Activated T-cell treated with anti-CD3 and anti-CD28 coated beads, Interleukin-2, amount 50 U/mL, for 24 hours (primary cell): ENCODE measurements around the gene IGFBP6.

ENCODE experiments used
- DNase-seq: peaks from one replicate; pipeline ENCODE4 v3.0.0-alpha.2; 2020
- H3K27ac Mint-ChIP-seq: 2 replicates; pipeline ENCODE4 v1.8.0; 2020; ENCODE audit warnings: mild to moderate bottlenecking, mixed read lengths
- H3K27me3 Mint-ChIP-seq: 2 replicates; pipeline ENCODE4 v1.8.0; 2020; ENCODE audit warnings: mixed read lengths
- H3K36me3 Mint-ChIP-seq: 2 replicates; pipeline ENCODE4 v1.8.0; 2020; ENCODE audit warnings: low read depth, mixed read lengths
- H3K4me1 Mint-ChIP-seq: 2 replicates; pipeline ENCODE4 v1.8.0; 2020; ENCODE audit warnings: low read depth, mixed read lengths
- H3K4me3 Mint-ChIP-seq: 2 replicates; pipeline ENCODE4 v1.8.0; 2020; ENCODE audit warnings: mild to moderate bottlenecking, moderate library complexity, mixed read lengths
- H3K9me3 Mint-ChIP-seq: 2 replicates; pipeline ENCODE4 v1.8.0; 2020; ENCODE audit warnings: mixed read lengths

Gene IGFBP6

GRCh38 chr12:53063708-53064612 is 33.5 kb upstream of the IGFBP6 start:
- H3K4me1 Mint-ChIP-seq, result peaks cover 10% of the 10 kb centered on the region
- H3K36me3 Mint-ChIP-seq, result peaks cover 48% of the 10 kb centered on the region
- no peaks in the 10 kb centered on the region for H3K27me3 Mint-ChIP-seq
- peak overlapping the region; percentile 10 for H3K27ac Mint-ChIP-seq
- no peaks in the 10 kb centered on the region for H3K9me3 Mint-ChIP-seq
- no peak overlapping the region for H3K4me3 Mint-ChIP-seq
- DNase-seq, result peak; percentile 21

- Mint-ChIP-seq H3K27me3 (no peaks in the 10 kb centered on the region), H3K36me3 (peaks cover 57% of the 10 kb centered on the region), H3K4me3 (no peak overlapping the region), H3K4me1 (peaks cover 10% of the 10 kb centered on the region), H3K27ac (no peak overlapping the region), H3K9me3 (no peaks in the 10 kb centered on the region)
- peak; percentile 25 for DNase-seq
Measured at GRCh38 chr12:53064613-53065436, 32.6 kb upstream of the IGFBP6 start.

GRCh38 chr12:53065470-53065869 is 32.0 kb upstream of the IGFBP6 start:
- Mint-ChIP-seq H3K27ac (no peak overlapping the region), H3K9me3 (no peaks in the 10 kb centered on the region)

DNA sequence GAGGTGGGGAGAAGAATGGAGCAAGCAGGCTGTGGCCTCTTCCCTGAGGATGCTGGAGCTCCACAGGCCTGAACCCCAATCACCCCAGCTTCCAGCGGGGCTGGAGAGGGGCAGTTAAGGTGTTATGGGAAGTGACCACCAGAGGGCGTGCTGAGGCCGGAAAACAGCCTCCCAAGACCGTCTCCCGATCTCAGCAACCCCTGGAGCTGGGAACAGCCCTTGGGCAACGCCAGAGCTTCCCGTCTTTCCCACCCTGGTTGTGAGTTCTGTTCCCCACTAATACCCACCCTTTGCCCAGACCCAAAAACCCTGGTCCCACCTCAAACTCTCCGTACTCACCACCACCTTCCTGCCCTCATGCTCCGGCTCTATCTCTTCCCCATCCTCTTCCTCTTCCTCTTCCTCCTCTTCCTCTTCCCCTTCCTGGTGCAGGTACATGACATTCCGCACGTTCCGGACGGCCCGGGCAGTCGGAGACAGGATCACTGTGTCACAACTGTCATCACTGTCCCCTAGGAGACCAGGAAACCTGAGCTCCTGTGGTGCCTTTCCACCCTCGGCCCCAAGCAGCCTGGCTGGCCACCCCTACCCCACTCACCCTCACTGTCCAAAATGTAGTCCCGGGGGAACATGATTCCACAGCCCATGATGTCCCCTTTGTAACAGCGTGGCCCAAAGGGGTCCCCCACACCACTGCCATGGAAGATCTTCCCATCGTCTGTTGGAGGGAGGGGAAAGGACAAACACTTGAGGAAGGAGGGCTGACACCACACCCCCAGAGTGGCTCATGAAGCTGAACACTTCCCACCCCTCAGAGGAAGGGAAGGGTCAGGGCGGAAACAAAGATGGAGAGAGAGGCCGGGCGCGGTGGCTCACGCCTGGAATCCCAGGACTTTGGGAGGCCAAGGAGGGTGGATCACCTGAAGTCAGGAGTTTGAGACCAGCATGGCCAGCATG is 31.2 kb upstream of the IGFBP6 start:
- DNase-seq, result peak; percentile 78
- peaks cover 12% of the 10 kb centered on the region for H3K4me1 Mint-ChIP-seq
- H3K9me3 Mint-ChIP-seq, result no peaks in the 10 kb centered on the region
- peak overlapping the region; percentile 71 for H3K27ac Mint-ChIP-seq
- H3K36me3 Mint-ChIP-seq, result peaks cover 71% of the 10 kb centered on the region
- no peak overlapping the region for H3K4me3 Mint-ChIP-seq
- no peaks in the 10 kb centered on the region for H3K27me3 Mint-ChIP-seq

More at GRCh38 chr12:53065470-53065869, 32.0 kb upstream of the IGFBP6 start:
- Mint-ChIP-seq H3K27me3 (no peaks in the 10 kb centered on the region), H3K36me3 (peaks cover 63% of the 10 kb centered on the region), H3K4me1 (peaks cover 10% of the 10 kb centered on the region), H3K4me3 (no peak overlapping the region)
- DNase-seq, result peak; percentile 28

DNA sequence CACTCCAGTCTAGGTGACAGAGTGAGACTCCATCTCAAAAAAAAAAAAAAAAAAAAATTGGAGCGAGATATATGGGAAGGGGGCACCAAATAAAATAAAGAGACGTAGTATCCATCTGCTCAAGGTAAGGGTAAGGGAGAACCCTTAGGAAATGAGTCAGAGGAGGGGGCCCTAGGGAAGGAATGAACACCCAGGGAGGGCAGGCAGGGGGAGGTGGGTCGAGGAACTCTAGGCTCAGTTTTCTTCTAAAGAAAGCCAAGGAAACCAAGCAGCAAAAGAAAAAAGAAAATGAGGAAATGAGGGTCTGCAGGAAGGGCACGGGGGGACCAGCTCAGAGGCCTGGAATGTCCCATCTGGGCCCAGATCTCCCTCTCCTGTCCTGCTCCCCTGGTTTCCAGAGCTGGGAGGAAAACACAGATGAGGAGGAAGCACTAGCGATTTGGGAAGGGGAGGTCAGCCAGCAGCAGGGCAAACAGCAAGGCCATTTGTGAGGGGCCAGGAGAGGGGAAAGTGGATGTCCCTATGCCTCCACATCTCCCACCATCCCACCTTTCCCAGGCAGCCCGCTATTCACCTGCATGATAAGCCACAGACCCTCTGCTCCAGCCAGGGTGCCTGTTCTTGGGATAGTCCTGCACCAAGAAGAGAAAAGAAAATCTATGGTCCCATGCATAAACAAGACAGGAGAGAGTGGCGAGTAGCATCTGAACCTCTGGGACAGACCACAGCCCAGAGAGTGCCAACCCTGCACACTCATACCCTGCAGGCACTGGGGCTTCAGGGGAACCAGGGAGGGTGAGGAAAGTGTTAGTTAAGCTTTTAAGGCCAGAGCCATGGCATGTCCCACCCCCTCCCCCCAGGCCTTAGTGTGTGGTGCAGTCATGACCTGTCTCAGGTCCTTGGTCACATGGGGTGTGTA is 30.1 kb upstream of the IGFBP6 start:
- peak overlapping the region; percentile 79 for H3K27ac Mint-ChIP-seq
- H3K27me3 Mint-ChIP-seq, result no peaks in the 10 kb centered on the region
- peaks cover 15% of the 10 kb centered on the region for H3K4me1 Mint-ChIP-seq
- no peak overlapping the region for H3K4me3 Mint-ChIP-seq
- H3K9me3 Mint-ChIP-seq, result no peaks in the 10 kb centered on the region
- peaks cover 81% of the 10 kb centered on the region for H3K36me3 Mint-ChIP-seq
- peak; percentile 23 for DNase-seq

GRCh38 chr12:53067993-53068770 is 29.3 kb upstream of the IGFBP6 start:
- peak; percentile 17 for DNase-seq
- H3K4me3 Mint-ChIP-seq, result no peak overlapping the region
- H3K27ac Mint-ChIP-seq, result peak overlapping the region; percentile 79
- H3K27me3 Mint-ChIP-seq, result no peaks in the 10 kb centered on the region
- peaks cover 19% of the 10 kb centered on the region for H3K4me1 Mint-ChIP-seq
- H3K9me3 Mint-ChIP-seq, result no peaks in the 10 kb centered on the region
- peaks cover 87% of the 10 kb centered on the region for H3K36me3 Mint-ChIP-seq

DNA sequence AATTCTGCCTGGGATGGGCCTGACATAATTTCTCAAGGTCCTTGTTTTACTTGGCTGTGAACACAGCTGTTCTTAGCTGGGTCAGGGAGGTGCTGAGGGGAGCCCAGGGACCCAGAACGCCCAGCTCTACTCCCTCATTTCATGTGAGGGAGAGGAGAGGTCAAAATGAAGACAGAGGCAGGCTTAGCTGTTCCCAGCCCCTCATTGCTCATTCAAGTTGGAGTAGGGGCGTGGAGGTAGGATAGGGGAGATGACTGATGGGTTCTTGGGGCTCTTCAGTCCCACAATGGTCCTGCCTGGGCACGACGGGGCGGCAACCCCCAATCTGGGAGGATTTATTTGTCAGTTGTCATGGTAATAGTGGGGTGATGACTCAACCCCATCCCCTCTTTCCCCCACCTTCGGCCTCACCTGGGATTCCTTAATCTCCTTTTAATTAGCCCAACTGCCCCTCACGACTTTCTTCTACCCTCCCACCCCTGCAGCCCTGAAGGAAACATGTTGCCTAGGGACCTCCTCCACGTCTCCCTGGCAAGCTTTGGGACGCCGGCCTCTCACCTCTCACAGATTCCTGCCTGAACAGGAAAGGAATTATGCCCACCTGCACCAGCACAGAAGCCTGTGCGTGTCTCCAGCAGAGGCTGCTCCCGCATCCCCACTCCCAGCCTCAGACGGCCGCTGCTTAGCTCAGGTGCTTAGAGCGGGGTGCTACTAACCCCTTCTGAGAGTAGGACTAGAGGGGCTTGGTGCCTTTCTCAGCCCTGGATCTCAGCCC is 28.5 kb upstream of the IGFBP6 start:
- Mint-ChIP-seq H3K4me1 (peaks cover 21% of the 10 kb centered on the region), H3K9me3 (no peaks in the 10 kb centered on the region), H3K27ac (peak overlapping the region; percentile 79), H3K36me3 (peaks cover 86% of the 10 kb centered on the region), H3K4me3 (no peak overlapping the region), H3K27me3 (no peaks in the 10 kb centered on the region)
- peak; percentile 12 for DNase-seq

DNA sequence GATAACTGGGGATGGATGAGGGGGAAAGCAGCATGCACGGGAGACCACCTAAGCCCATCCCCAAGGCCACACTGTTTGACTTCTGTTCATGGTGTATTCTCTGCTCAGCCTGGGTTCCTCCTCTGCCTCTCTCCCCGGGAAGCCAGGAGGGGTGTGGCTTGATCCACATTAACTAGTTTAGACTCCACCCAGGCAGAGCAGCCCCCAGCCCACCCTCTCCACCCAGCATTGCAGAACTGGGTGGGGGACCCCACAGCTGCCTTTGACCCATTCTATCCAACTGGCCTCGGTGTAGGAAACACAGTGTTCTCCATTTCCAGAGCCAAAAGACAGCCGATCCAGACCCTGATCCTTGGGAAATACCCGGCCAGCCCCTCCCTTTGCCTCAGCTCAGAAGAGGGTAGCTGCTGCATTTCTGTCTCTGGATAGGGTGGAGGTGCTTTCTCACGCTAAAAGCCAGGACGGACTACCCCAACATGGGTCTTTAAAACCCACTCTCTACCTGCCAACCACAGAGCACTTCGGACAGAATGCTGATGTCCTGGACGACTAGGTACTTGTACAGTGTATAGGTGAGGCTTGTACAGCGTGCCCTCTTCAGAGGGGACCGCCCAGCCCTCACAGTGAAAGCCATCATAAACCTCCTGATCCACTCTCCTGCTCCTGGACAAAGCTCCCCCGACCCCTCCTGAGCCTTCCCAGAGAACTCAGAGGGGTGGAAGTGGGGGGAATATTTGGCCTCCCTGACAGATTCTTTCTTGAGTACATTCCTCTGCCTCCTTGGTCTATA is 27.7 kb upstream of the IGFBP6 start:
- no peaks in the 10 kb centered on the region for H3K9me3 Mint-ChIP-seq
- peaks cover 22% of the 10 kb centered on the region for H3K4me1 Mint-ChIP-seq
- H3K27ac Mint-ChIP-seq, result peak overlapping the region; percentile 62
- no peak overlapping the region for H3K4me3 Mint-ChIP-seq
- H3K27me3 Mint-ChIP-seq, result no peaks in the 10 kb centered on the region
- no peak for DNase-seq
- H3K36me3 Mint-ChIP-seq, result peaks cover 88% of the 10 kb centered on the region

- DNase-seq, result peak; percentile 25
- H3K4me1 Mint-ChIP-seq, result peaks cover 20% of the 10 kb centered on the region
- no peak overlapping the region for H3K4me3 Mint-ChIP-seq
- H3K9me3 Mint-ChIP-seq, result no peaks in the 10 kb centered on the region
- H3K27me3 Mint-ChIP-seq, result no peaks in the 10 kb centered on the region
- peaks cover 88% of the 10 kb centered on the region for H3K36me3 Mint-ChIP-seq
- H3K27ac Mint-ChIP-seq, result peak overlapping the region; percentile 47
Measured at GRCh38 chr12:53070877-53071492, 26.5 kb upstream of the IGFBP6 start.

- H3K36me3 Mint-ChIP-seq, result peaks cover 90% of the 10 kb centered on the region
- H3K4me3 Mint-ChIP-seq, result no peak overlapping the region
- H3K27ac Mint-ChIP-seq, result peak overlapping the region; percentile 85
- peaks cover 21% of the 10 kb centered on the region for H3K4me1 Mint-ChIP-seq
- H3K27me3 Mint-ChIP-seq, result no peaks in the 10 kb centered on the region
- no peak for DNase-seq
- no peaks in the 10 kb centered on the region for H3K9me3 Mint-ChIP-seq
Measured at GRCh38 chr12:53071591-53072551, 25.6 kb upstream of the IGFBP6 start.
